ENCODE results near the gene PRDM13.

PRDM13 gene

DNA sequence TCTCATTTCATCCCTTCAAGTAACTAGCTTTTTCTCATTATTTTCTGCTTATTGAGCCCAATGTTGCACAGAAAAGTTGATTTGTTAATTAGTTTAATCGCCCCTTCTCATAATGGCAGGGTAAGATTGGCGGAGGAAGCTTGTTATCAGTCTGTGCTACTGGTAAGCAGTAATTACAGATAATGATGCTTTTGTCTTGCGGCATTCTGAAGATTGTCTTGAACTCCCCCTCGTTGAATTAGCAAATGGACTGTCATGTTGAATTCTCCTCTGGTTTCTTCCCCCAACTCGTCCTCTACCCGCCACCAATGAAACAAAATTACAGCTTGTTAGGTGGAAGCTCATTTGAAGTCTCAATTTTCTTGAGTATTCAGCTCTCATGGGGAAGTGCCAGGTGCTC lies 39.4 kb downstream of the PRDM13 start:
- TF ChIP-seq NFIC (IDR thresholded peaks at IDR 0.05) (no peak), ZBTB7A (IDR thresholded peaks at IDR 0.05; ENCODE audit: low read depth) (no peak), CREB1 (IDR thresholded peaks at IDR 0.05; ENCODE audit: low read depth) (no peak), TAF1 (IDR thresholded peaks at IDR 0.05; ENCODE audit: low read depth) (no peak), EP300 (IDR thresholded peaks at IDR 0.05; ENCODE audit: borderline replicate concordance) (no peak), TCF12 (IDR thresholded peaks at IDR 0.05; ENCODE audit: low read depth) (no peak), CEBPB (IDR thresholded peaks at IDR 0.05) (no peak), EGR1 (IDR thresholded peaks at IDR 0.05) (no peak), MAX (IDR thresholded peaks at IDR 0.05) (no peak), RAD21 (IDR thresholded peaks at IDR 0.05; ENCODE audit: low read depth) (no peak), FOXM1 (IDR thresholded peaks at IDR 0.05; ENCODE audit: borderline replicate concordance, low read depth) (no peak), USF1 (IDR thresholded peaks at IDR 0.05) (no peak), YY1 (IDR thresholded peaks at IDR 0.05; ENCODE audit: low read depth) (no peak), TEAD4 (IDR thresholded peaks at IDR 0.05) (no peak)
- TF ChIP-seq, protein P1, sequence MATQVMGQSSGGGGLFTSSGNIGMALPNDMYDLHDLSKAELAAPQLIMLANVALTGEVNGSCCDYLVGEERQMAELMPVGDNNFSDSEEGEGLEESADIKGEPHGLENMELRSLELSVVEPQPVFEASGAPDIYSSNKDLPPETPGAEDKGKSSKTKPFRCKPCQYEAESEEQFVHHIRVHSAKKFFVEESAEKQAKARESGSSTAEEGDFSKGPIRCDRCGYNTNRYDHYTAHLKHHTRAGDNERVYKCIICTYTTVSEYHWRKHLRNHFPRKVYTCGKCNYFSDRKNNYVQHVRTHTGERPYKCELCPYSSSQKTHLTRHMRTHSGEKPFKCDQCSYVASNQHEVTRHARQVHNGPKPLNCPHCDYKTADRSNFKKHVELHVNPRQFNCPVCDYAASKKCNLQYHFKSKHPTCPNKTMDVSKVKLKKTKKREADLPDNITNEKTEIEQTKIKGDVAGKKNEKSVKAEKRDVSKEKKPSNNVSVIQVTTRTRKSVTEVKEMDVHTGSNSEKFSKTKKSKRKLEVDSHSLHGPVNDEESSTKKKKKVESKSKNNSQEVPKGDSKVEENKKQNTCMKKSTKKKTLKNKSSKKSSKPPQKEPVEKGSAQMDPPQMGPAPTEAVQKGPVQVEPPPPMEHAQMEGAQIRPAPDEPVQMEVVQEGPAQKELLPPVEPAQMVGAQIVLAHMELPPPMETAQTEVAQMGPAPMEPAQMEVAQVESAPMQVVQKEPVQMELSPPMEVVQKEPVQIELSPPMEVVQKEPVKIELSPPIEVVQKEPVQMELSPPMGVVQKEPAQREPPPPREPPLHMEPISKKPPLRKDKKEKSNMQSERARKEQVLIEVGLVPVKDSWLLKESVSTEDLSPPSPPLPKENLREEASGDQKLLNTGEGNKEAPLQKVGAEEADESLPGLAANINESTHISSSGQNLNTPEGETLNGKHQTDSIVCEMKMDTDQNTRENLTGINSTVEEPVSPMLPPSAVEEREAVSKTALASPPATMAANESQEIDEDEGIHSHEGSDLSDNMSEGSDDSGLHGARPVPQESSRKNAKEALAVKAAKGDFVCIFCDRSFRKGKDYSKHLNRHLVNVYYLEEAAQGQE (IDR thresholded peaks at IDR 0.05; ENCODE audit: low read depth), result no peak

- TF ChIP-seq EGR1 (IDR thresholded peaks at IDR 0.05), result no peak
- TF ChIP-seq ZBTB7A (IDR thresholded peaks at IDR 0.05; ENCODE audit: low read depth), result no peak
- TF ChIP-seq YY1 (IDR thresholded peaks at IDR 0.05; ENCODE audit: low read depth), result no peak
- no peak for TF ChIP-seq MAX (IDR thresholded peaks at IDR 0.05)
- no peak for TF ChIP-seq TAF1 (IDR thresholded peaks at IDR 0.05; ENCODE audit: low read depth)
- TF ChIP-seq FOXM1 (IDR thresholded peaks at IDR 0.05; ENCODE audit: borderline replicate concordance, low read depth), result no peak
- TF ChIP-seq RAD21 (IDR thresholded peaks at IDR 0.05; ENCODE audit: low read depth), result no peak
- TF ChIP-seq TEAD4 (IDR thresholded peaks at IDR 0.05), result no peak
- TF ChIP-seq, protein P1 (IDR thresholded peaks at IDR 0.05; ENCODE audit: low read depth), result no peak
- no peak for TF ChIP-seq USF1 (IDR thresholded peaks at IDR 0.05)
- no peak for TF ChIP-seq EP300 (IDR thresholded peaks at IDR 0.05; ENCODE audit: borderline replicate concordance)
- no peak for TF ChIP-seq CEBPB (IDR thresholded peaks at IDR 0.05)
- no peak for TF ChIP-seq CREB1 (IDR thresholded peaks at IDR 0.05; ENCODE audit: low read depth)
- no peak for TF ChIP-seq TCF12 (IDR thresholded peaks at IDR 0.05; ENCODE audit: low read depth)
- TF ChIP-seq NFIC (IDR thresholded peaks at IDR 0.05), result no peak
Measured at GRCh38 chr6:99660206-99660605, 53.6 kb downstream of the PRDM13 start.

DNA sequence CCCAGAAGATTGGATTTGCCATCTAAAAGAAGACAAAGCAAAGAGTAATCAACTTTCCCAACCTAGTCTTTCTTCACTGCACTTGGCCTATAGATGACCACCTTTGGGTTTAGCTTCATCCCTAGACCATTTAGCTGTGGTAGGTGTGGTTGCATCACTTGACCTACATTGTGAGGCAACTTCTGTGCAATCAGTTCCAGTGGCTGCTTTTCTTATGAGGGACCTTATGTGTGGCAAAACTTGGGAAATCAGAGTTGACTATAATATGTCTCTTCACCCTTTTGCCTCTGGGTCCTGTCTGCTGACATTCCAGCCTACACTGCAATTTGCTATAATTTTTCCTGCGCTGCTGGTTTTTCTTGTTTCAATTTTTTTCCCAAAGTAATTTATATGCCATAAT lies 55.2 kb downstream of the PRDM13 start:
- TF ChIP-seq TAF1 (IDR thresholded peaks at IDR 0.05; ENCODE audit: low read depth) (no peak), EP300 (IDR thresholded peaks at IDR 0.05; ENCODE audit: borderline replicate concordance) (no peak), NFIC (IDR thresholded peaks at IDR 0.05) (no peak), RAD21 (IDR thresholded peaks at IDR 0.05; ENCODE audit: low read depth) (no peak), TEAD4 (IDR thresholded peaks at IDR 0.05) (no peak), EGR1 (IDR thresholded peaks at IDR 0.05) (no peak), USF1 (IDR thresholded peaks at IDR 0.05) (no peak)

DNA sequence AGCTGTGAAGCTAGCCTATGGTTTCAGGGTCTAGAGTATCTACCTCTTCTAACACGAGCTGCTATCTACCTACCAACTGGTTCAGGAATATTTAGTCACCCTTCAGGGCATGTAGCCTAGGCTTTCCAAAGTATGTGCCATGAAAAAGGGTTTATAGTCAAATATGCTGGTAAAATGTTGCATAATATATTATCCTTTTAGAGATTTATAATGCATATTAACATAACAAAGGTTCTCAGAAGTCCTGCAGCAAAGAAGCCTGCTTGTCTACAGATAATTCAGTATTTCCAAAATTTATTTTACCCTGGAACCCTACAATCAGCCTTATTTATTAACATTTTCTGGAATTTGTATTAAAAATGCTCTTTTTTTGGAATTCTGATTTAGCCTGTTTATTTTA lies 56.0 kb downstream of the PRDM13 start:
- TF ChIP-seq USF1 (IDR thresholded peaks at IDR 0.05), result no peak
- no peak for TF ChIP-seq TCF12 (IDR thresholded peaks at IDR 0.05; ENCODE audit: low read depth)
- no peak for TF ChIP-seq ZBTB7A (IDR thresholded peaks at IDR 0.05; ENCODE audit: low read depth)

Data from Ishikawa (cell line).